HEK293T (cell line): Measurements from ENCODE around the gene SPATS2L.
"Not testable (repeated sequence)": the region's sequence is repeated elsewhere in the genome, so short reads cannot be mapped to it uniquely, and the experiment has no call there.

Source experiments
- CTCF ChIA-PET: fragments of 350-600 bp; formaldehyde crosslinking; extraction: SDS; loops from one replicate; lab custom pipeline; 2021; ENCODE audit warnings: antibody characterized with exemption, inconsistent platforms; lab: Yijun Ruan, JAX
- POLR2A ChIA-PET: fragments of 350-600 bp; formaldehyde crosslinking; extraction: SDS; loops from one replicate; lab custom pipeline; 2020; ENCODE audit warnings: antibody characterized with exemption, inconsistent platforms; lab: Yijun Ruan, JAX
- DNase-seq: peaks from one replicate; pipeline ENCODE4 v3.0.0; 2012; ENCODE audit warnings: mixed read lengths; ENCODE audit errors: extremely low spot score
- ARNT ChIP-seq: fragments of 450-650 bp; IDR thresholded peaks from 2 replicates; pipeline ENCODE4 v1.6.1; 2017; ENCODE audit warnings: mild to moderate bottlenecking
- BHLHE40 ChIP-seq: fragments of 450-650 bp; IDR thresholded peaks from 2 replicates; pipeline ENCODE4 v1.6.1; 2016; ENCODE audit warnings: mild to moderate bottlenecking, moderate library complexity, borderline replicate concordance
- CTBP1 ChIP-seq: fragments of 450-650 bp; IDR thresholded peaks from 2 replicates; pipeline ENCODE4 v1.6.1; 2016; ENCODE audit warnings: borderline replicate concordance
- ELF4 ChIP-seq: fragments of 450-650 bp; IDR thresholded peaks from 2 replicates; pipeline ENCODE4 v1.6.1; 2017; ENCODE audit warnings: antibody characterized with exemption
- FOXA1 ChIP-seq: fragments of 450-650 bp; IDR thresholded peaks from 2 replicates; pipeline ENCODE4 v1.6.1; 2016; ENCODE audit warnings: mild to moderate bottlenecking
- FOXK2 ChIP-seq: fragments of 450-650 bp; IDR thresholded peaks from 2 replicates; pipeline ENCODE4 v1.6.1; 2016; ENCODE audit warnings: mild to moderate bottlenecking
- FOXM1 ChIP-seq: fragments of 450-650 bp; IDR thresholded peaks from 2 replicates; pipeline ENCODE4 v1.6.1; 2017; ENCODE audit warnings: mild to moderate bottlenecking, borderline replicate concordance
- HDGF ChIP-seq: fragments of 450-650 bp; IDR thresholded peaks from 2 replicates; pipeline ENCODE4 v1.6.1; 2017; ENCODE audit warnings: antibody characterized with exemption, borderline replicate concordance
- L3MBTL2 ChIP-seq: fragments of 450-650 bp; conservative IDR thresholded peaks from 2 replicates; pipeline ENCODE4 v1.6.1; 2016; ENCODE audit warnings: mild to moderate bottlenecking
- LEF1 ChIP-seq: fragments of 450-650 bp; IDR thresholded peaks from 2 replicates; pipeline ENCODE4 v1.6.1; 2017; ENCODE audit warnings: mild to moderate bottlenecking, borderline replicate concordance
- NFRKB ChIP-seq: fragments of 450-650 bp; IDR thresholded peaks from 2 replicates; pipeline ENCODE4 v1.6.1; 2016; ENCODE audit warnings: mild to moderate bottlenecking, moderate library complexity
- PKNOX1 ChIP-seq: fragments of 450-650 bp; IDR thresholded peaks from 2 replicates; pipeline ENCODE4 v1.6.1; 2016
- SP1 ChIP-seq: fragments of 450-650 bp; IDR thresholded peaks from 2 replicates; pipeline ENCODE4 v1.6.1; 2017
- SUZ12 ChIP-seq: fragments of 450-650 bp; IDR thresholded peaks from 2 replicates; pipeline ENCODE4 v1.6.1; 2016; ENCODE audit warnings: mild to moderate bottlenecking
- TARDBP ChIP-seq: fragments of 450-650 bp; IDR thresholded peaks from 2 replicates; pipeline ENCODE4 v1.6.1; 2016
- ZNF384 ChIP-seq: fragments of 450-650 bp; IDR thresholded peaks from 2 replicates; pipeline ENCODE4 v1.6.1; 2016

The SPATS2L gene

DNA sequence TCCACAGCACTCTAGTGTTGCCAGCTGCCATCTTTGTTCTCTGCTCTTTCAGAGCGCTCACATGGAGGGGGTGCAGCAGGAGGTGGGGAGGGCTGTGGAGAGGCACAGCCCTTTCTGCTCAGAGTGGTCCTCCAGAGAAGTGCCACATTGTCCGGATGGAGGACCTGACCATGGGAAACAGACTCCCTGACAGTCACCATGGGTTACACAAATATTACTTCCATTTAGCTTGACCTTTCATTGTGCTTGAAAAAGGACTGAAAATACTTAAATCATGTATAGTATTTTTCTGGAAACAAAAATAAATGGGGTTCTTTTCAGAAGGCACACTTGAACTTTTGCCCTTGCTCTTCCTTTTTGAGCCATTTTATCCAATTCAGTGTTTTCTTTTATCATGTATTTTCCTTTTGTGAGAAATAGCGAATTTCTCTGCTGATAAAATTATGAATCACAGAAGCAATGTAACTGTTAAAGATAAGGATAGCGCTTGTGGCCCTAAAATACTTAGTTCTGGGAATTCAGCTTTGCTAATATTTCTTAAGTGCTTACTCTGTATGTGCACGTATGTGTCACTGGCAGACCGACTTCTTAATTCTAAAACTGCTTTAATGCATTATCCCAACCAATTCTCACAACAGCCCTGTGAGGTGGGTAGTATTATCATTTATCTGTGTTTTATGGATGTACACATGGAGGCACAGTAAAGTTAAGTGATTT is 34.2 kb downstream of the SPATS2L start:
- POLR2A ChIA-PET, result no interaction called here
- no peak for TF ChIP-seq ZNF384
- TF ChIP-seq BHLHE40, result no peak
- TF ChIP-seq NFRKB, result no peak
- no peak for TF ChIP-seq SUZ12
- TF ChIP-seq ARNT, result no peak
- no peak for TF ChIP-seq FOXM1
- TF ChIP-seq CTBP1, result no peak
- no peak for TF ChIP-seq PKNOX1
- TF ChIP-seq L3MBTL2, result no peak
- no peak for TF ChIP-seq SP1
- no peak for TF ChIP-seq FOXA1
- no peak for TF ChIP-seq FOXK2
- TF ChIP-seq TARDBP, result no peak
- no peak for TF ChIP-seq LEF1
- no peak for TF ChIP-seq HDGF
- no peak for TF ChIP-seq ELF4
- no peak for DNase-seq
- CTCF ChIA-PET, result no interaction called here

GRCh38 chr2:200341376-200341775 is 34.9 kb downstream of the SPATS2L start:
- no peak for DNase-seq
- no peak for TF ChIP-seq BHLHE40
- ChIA-PET POLR2A (no interaction called here), CTCF (no interaction called here)

DNA sequence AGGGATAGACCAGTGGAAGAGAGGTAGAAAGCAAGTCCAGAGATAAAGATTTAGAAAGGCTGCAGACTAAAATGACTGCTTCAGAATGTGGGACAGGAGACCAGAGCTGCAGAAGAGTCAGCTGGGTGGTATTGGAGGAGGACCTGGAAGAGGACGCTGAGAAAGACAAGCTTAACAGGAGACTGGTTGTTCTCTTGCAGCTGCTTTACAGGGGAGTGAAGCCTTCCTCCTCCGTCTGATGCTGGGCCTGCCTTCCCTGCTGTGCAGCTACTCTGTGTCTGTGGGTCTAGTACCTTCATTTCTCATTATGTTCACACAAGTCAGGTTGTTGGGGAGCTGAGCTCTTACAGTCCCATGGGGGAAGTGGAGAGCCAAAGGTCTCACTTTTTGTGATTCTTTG is 35.7 kb downstream of the SPATS2L start:
- ChIA-PET POLR2A (no interaction called here), CTCF (no interaction called here)
- TF ChIP-seq SP1 (no peak), FOXM1 (no peak), PKNOX1 (no peak), ZNF384 (no peak), TARDBP (no peak), CTBP1 (no peak), BHLHE40 (no peak), HDGF (no peak), NFRKB (no peak), ARNT (no peak), L3MBTL2 (no peak), FOXA1 (no peak), ELF4 (no peak), LEF1 (no peak)
- no peak for DNase-seq

DNA sequence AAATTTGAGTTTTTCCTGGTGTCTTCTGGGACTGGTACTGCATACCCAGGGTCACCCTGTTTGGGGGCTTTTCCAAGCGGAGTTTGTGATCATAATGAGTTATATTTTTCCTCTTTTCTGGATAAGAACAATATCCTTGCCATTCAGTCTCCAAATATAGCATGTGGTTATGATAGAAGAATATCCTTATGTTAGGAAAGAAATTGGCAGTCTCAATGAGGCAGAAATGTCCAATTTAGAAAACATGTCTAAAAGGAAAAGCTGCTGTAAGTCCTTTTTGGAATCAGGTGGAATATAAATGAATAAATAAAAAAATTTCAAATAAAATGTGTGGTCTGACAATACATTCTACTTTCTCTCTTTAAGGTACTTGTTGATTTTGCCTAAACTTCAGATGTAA is 36.2 kb downstream of the SPATS2L start:
- ChIA-PET CTCF (no interaction called here), POLR2A (no interaction called here)
- TF ChIP-seq PKNOX1, result no peak
- no peak for TF ChIP-seq TARDBP
- no peak for TF ChIP-seq SP1
- TF ChIP-seq NFRKB, result no peak
- no peak for DNase-seq

DNA sequence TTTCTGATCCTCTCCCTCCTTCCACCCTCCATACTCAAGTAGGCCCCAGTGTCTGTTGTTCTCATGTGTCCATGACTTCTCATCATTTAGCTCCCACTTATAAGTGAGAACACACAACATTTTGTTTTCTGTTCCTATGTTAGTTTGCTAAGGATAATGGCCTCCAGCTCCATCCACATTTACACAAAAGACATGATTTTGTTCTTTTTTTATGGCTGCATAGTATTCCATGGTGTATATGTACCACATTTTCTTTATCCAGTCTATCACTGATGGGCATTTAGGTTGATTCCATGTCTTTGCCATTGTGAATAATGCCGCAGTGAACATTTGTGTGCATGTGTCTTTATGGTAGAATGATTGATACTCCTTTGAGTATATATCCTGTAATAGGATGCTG is 37.7 kb downstream of the SPATS2L start:
- DNase-seq, CTCF ChIA-PET, POLR2A ChIA-PET: not testable (repeated sequence)

GRCh38 chr2:200345975-200346374 is 39.5 kb downstream of the SPATS2L start:
- ChIA-PET POLR2A (no interaction called here), CTCF (no interaction called here)
- TF ChIP-seq SP1 (no peak), HDGF (no peak), ZNF384 (no peak), FOXM1 (no peak)
- no peak for DNase-seq

DNA sequence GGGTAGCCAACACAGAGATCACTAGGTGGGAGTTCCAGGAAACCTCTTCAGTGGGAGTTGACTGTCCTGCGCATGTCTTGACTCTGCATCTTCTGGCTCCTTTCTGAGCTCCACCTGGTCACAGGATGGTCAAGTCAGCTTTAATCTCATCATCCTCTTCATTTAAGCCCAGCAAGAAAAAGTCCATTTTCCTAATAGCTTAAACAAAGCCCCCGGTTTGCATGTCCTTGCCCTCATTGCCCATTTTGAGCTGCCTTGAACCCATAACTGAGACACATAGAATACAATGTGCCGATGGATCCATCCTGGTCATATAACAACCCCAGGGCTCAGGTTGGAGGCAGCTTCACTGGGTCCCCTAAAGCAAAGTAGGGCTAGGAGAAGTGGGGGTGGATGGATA is 40.8 kb downstream of the SPATS2L start:
- CTCF ChIA-PET, result no interaction called here
- TF ChIP-seq LEF1 (no peak), TARDBP (no peak), FOXK2 (no peak)
- no peak for DNase-seq
- POLR2A ChIA-PET, result no interaction called here
